H1 (cell line): ENCODE measurements around the gene NECTIN3. TPM values are rescaled to one million over a fixed set of nuclear protein-coding genes. Genes with fewer than 3 reads are reported as not detected.

ENCODE experiments used
- BCL11A ChIP-seq, 2 experiments: IDR thresholded peaks; one replicate each; pipeline ENCODE4 v1.6.1; 2011; ENCODE audit warnings: low read depth in 2 of 2, low read length in 2 of 2, mild to moderate bottlenecking in 2 of 2
- BRCA1 ChIP-seq: IDR thresholded peaks from 2 replicates; pipeline ENCODE4 v1.6.1; 2012; ENCODE audit warnings: low read depth, low read length, improper control_type of control experiment
- CEBPB ChIP-seq: IDR thresholded peaks from 2 replicates; pipeline ENCODE4 v1.6.1; 2012; ENCODE audit warnings: low read depth, low read length
- EGR1 ChIP-seq: IDR thresholded peaks from 2 replicates; pipeline ENCODE4 v1.6.1; 2011; ENCODE audit warnings: low read depth, low read length, borderline replicate concordance
- JUN ChIP-seq: IDR thresholded peaks from 2 replicates; pipeline ENCODE4 v1.6.1; 2011; ENCODE audit warnings: low read depth, mild to moderate bottlenecking, improper control_type of control experiment, low read length
- MAX ChIP-seq: IDR thresholded peaks from 2 replicates; pipeline ENCODE4 v1.6.1; 2012; ENCODE audit warnings: inconsistent platforms
- NANOG ChIP-seq: IDR thresholded peaks from 2 replicates; pipeline ENCODE4 v1.6.1; 2011; ENCODE audit warnings: low read length, low read depth, mild to moderate bottlenecking, inconsistent platforms; ENCODE audit not compliant: insufficient read depth, poor library complexity, severe bottlenecking
- RAD21 ChIP-seq, 2 experiments: IDR thresholded peaks in 1 of 2; conservative IDR thresholded peaks in 1 of 2; 2 replicates each; pipeline ENCODE4 v1.6.1; 2011; ENCODE audit warnings: low read depth in 2 of 2, low read length in 2 of 2, improper control_type of control experiment in 1 of 2, inconsistent platforms in 1 of 2, mild to moderate bottlenecking in 1 of 2, moderate library complexity in 1 of 2
- RFX5 ChIP-seq: IDR thresholded peaks from 2 replicates; pipeline ENCODE4 v1.6.1; 2011; ENCODE audit warnings: low read depth, low read length, improper control_type of control experiment, borderline replicate concordance
- RXRA ChIP-seq: IDR thresholded peaks from 2 replicates; pipeline ENCODE4 v1.6.1; 2011; ENCODE audit warnings: low read depth, mild to moderate bottlenecking, low read length, moderate library complexity; ENCODE audit not compliant: insufficient read depth
- SIN3A ChIP-seq, 2 experiments: IDR thresholded peaks in 1 of 2; conservative IDR thresholded peaks in 1 of 2; 2 replicates each; pipeline ENCODE4 v1.6.1; 2011 to 2012; ENCODE audit warnings: low read length in 2 of 2, improper control_type of control experiment in 1 of 2, low read depth in 1 of 2, mild to moderate bottlenecking in 1 of 2
- TBP ChIP-seq: IDR thresholded peaks from 2 replicates; pipeline ENCODE4 v1.6.1; 2011; ENCODE audit warnings: low read depth, low read length, improper control_type of control experiment
- polyA plus RNA-seq, 7 experiments: library from polyadenylated mRNA; depleted of rRNA in 3 of 7; stranded (reverse) in 5 of 7; unstranded in 2 of 7; fragments of >200 nt in 5 of 7; fragments of 200-250 nt in 2 of 7; gene quantifications; 1 replicate in 5 of 7; 2 replicates in 1 of 7; 4 replicates in 1 of 7; pipeline versions ENCODE4 v1.2.1 to v1.2.3, GENCODE V29; 2011 to 2013; ENCODE audit warnings: missing spikeins in 2 of 7, mixed read lengths in 2 of 7
- total RNA-seq: library from RNA; stranded (reverse); fragmentation: NEBNext Ultra II Directional; extraction: Animal tissue kit (Norgen Biotek cat#: 25700); gene quantifications from 2 replicates; pipeline ENCODE4 v1.2.1, GENCODE V29; 2021
- TF ChIP-seq, protein P1 (sequence below): IDR thresholded peaks from 2 replicates; pipeline ENCODE4 v1.6.1; 2012; ENCODE audit warnings: inconsistent platforms

NECTIN3 gene
- total and polyA plus RNA-seq, 2 of the 8 experiments (the other 6 are each of a cell fraction or from before 2014, with no cell fraction given), result 13.6 to 50.6 TPM

DNA sequence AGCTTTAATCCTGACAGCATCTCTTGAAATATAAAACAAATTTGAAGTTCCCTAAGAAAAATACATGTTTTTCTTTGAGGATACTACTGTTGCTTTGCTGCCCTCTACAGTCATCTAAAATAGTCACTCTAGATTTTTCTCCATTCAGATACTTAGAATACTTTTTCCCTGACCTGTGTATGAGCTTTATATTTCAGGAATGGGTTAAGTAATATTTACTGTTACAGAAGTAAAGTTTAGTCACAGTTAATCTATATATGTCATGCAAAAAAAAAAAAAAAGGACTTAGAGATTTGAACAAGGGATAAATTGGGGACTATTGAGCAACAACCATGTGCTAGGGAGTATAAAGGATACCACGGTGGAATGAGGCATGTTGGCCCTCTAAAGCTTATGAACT lies 8.8 kb downstream of the NECTIN3 start (continued):
- TF ChIP-seq SIN3A (conservative IDR thresholded peaks at IDR 0.05 in 1 of 2, IDR thresholded peaks at IDR 0.05 in 1 of 2; ENCODE audit: low read depth in 1 of 2, low read length in 2 of 2) (no peak), MAX (no peak), BRCA1 (no peak), RAD21 (IDR thresholded peaks at IDR 0.05 in 1 of 2, conservative IDR thresholded peaks at IDR 0.05 in 1 of 2; ENCODE audit: low read depth in 2 of 2, low read length in 2 of 2) (peak in 1 of 2 experiments; percentile 59), BCL11A (IDR thresholded peaks at IDR 0.05; ENCODE audit: low read depth in 2 of 2, low read length in 2 of 2) (no peak), CEBPB (peak; percentile 30; the same call in 1 of the 2 replicates), RXRA (no peak), RFX5 (no peak), EGR1 (no peak), TBP (no peak), JUN (no peak), NANOG (no peak)
- TF ChIP-seq, protein P1, sequence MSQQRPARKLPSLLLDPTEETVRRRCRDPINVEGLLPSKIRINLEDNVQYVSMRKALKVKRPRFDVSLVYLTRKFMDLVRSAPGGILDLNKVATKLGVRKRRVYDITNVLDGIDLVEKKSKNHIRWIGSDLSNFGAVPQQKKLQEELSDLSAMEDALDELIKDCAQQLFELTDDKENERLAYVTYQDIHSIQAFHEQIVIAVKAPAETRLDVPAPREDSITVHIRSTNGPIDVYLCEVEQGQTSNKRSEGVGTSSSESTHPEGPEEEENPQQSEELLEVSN, result no peak
- TF ChIP-seq, all 59 proteins: peak for 3
